HepG2 (cell line): ENCODE data around the gene CCDC38. TPM values are rescaled to one million over a fixed set of nuclear protein-coding genes. Genes with fewer than 3 reads are reported as not detected.
A peak's percentile ranks its signal among the peaks of the same experiment; 100 is the strongest.

Source experiments
- CC2D1A ChIP-seq: sonication (generic); formaldehyde crosslinking; IDR thresholded peaks from 2 replicates; pipeline ENCODE4 v1.8.1; 2023; ENCODE audit warnings: mild to moderate bottlenecking, missing genetic modification reagents
- ELF3 ChIP-seq: IDR thresholded peaks from 2 replicates; pipeline ENCODE4 v1.6.1; 2016; ENCODE audit warnings: missing genetic modification reagents, missing compliant biosample characterization
- FOXJ3 ChIP-seq: sonication (generic); formaldehyde crosslinking; IDR thresholded peaks from 2 replicates; pipeline ENCODE4 v1.4.0; 2020; ENCODE audit warnings: missing genetic modification reagents, mild to moderate bottlenecking, borderline replicate concordance
- FOXK1 ChIP-seq: sonication (generic); formaldehyde crosslinking; IDR thresholded peaks from 2 replicates; pipeline ENCODE4 v1.4.0; 2020; ENCODE audit warnings: low read depth, missing genetic modification reagents, borderline replicate concordance
- GATAD2A ChIP-seq: IDR thresholded peaks from 2 replicates; pipeline ENCODE4 v1.6.1; 2016
- MIER3 ChIP-seq: IDR thresholded peaks from 2 replicates; pipeline ENCODE4 v1.6.1; 2016; ENCODE audit warnings: missing compliant biosample characterization, borderline replicate concordance
- MXD4 ChIP-seq: IDR thresholded peaks from 2 replicates; pipeline ENCODE4 v1.6.1; 2016; ENCODE audit warnings: mild to moderate bottlenecking, missing biosample characterization, missing genetic modification reagents
- RAD21 ChIP-seq: fragments of 450-650 bp; formaldehyde crosslinking; IDR thresholded peaks from 2 replicates; pipeline ENCODE4 v1.5.0; 2020; ENCODE audit warnings: mild to moderate bottlenecking
- RARA ChIP-seq: IDR thresholded peaks from 2 replicates; pipeline ENCODE4 v1.6.1; 2016; ENCODE audit warnings: missing genetic modification reagents, missing compliant biosample characterization
- REPIN1 ChIP-seq: sonication (generic); formaldehyde crosslinking; IDR thresholded peaks from 2 replicates; pipeline ENCODE4 v1.8.0; 2022; ENCODE audit warnings: missing genetic modification reagents, low read depth, mild to moderate bottlenecking, borderline replicate concordance
- SALL1 ChIP-seq: sonication (generic); formaldehyde crosslinking; IDR thresholded peaks from 2 replicates; pipeline ENCODE4 v1.8.0; 2022; ENCODE audit warnings: mild to moderate bottlenecking, missing genetic modification reagents
- SAP130 ChIP-seq: IDR thresholded peaks from 2 replicates; pipeline ENCODE4 v1.6.1; 2016; ENCODE audit warnings: low read depth
- SOX5 ChIP-seq: IDR thresholded peaks from 2 replicates; pipeline ENCODE4 v1.6.1; 2016; ENCODE audit warnings: borderline replicate concordance
- ZC3H13 ChIP-seq: sonication (generic); formaldehyde crosslinking; IDR thresholded peaks from 2 replicates; pipeline ENCODE4 v1.8.1; 2023; ENCODE audit warnings: mild to moderate bottlenecking, missing genetic modification reagents, moderate library complexity
- ZFP90 ChIP-seq: sonication (generic); formaldehyde crosslinking; IDR thresholded peaks from 2 replicates; pipeline ENCODE4 v1.8.0; 2022; ENCODE audit warnings: missing genetic modification reagents, mild to moderate bottlenecking, inconsistent platforms, borderline replicate concordance
- ZKSCAN8 ChIP-seq: IDR thresholded peaks from 2 replicates; pipeline ENCODE4 v1.6.1; 2016; ENCODE audit warnings: borderline replicate concordance, missing genetic modification reagents, missing compliant biosample characterization
- ZMYM4 ChIP-seq: sonication (generic); formaldehyde crosslinking; IDR thresholded peaks from 2 replicates; pipeline ENCODE4 v1.8.1; 2023; ENCODE audit warnings: mild to moderate bottlenecking, missing genetic modification reagents
- ZNF331 ChIP-seq: sonication (generic); formaldehyde crosslinking; IDR thresholded peaks from 2 replicates; pipeline ENCODE4 v1.4.0; 2020; ENCODE audit warnings: missing genetic modification reagents
- ZNF44 ChIP-seq: sonication (generic); formaldehyde crosslinking; IDR thresholded peaks from 2 replicates; pipeline ENCODE4 v1.5.1; 2020; ENCODE audit warnings: mild to moderate bottlenecking, missing genetic modification reagents
- ZNF839 ChIP-seq: sonication (generic); formaldehyde crosslinking; IDR thresholded peaks from 2 replicates; pipeline ENCODE4 v1.4.0; 2020; ENCODE audit warnings: missing genetic modification reagents, mild to moderate bottlenecking, borderline replicate concordance
- polyA plus RNA-seq, 8 experiments: library from polyadenylated mRNA; depleted of rRNA in 3 of 8; stranded (reverse) in 7 of 8; unstranded in 1 of 8; fragments of >200 nt; fragmentation: Illumina TruSeq in 4 of 8; extraction: Trizol in 4 of 8; gene quantifications; 2 replicates each; pipeline versions ENCODE4 v1.2.1 to v1.2.3, GENCODE V29; 2011 to 2016; ENCODE audit warnings: low read depth in 4 of 8, missing spikeins in 1 of 8, mixed read lengths in 1 of 8; ENCODE audit not compliant: insufficient read depth in 1 of 8
- total RNA-seq, 5 experiments: library from RNA; depleted of rRNA; stranded (reverse); fragments of >200 nt; fragmentation: Illumina TruSeq; extraction: Trizol; gene quantifications; 2 replicates each; pipeline ENCODE4 v1.2.3, GENCODE V29; 2016; ENCODE audit warnings: low read depth in 1 of 5
- TF ChIP-seq, protein P1 (sequence below): sonication (generic); formaldehyde crosslinking; IDR thresholded peaks from 2 replicates; pipeline ENCODE4 v1.4.0; 2020; ENCODE audit warnings: missing genetic modification reagents
- TF ChIP-seq, protein P2 (sequence below): sonication (generic); formaldehyde crosslinking; IDR thresholded peaks from 2 replicates; pipeline ENCODE4 v1.5.0; 2020; ENCODE audit warnings: mild to moderate bottlenecking, missing genetic modification reagents, moderate library complexity
- TF ChIP-seq, protein P3 (sequence below): sonication (generic); formaldehyde crosslinking; IDR thresholded peaks from 2 replicates; pipeline ENCODE4 v1.4.0; 2020; ENCODE audit warnings: missing genetic modification reagents, borderline replicate concordance
- TF ChIP-seq, protein P4 (sequence below): sonication (generic); formaldehyde crosslinking; IDR thresholded peaks from 2 replicates; pipeline ENCODE4 v1.4.0; 2020; ENCODE audit warnings: missing genetic modification reagents

The CCDC38 gene
- total and polyA plus RNA-seq, 2 of the 13 experiments (the other 11 are each of a cell fraction or from before 2014, with no cell fraction given): 0.24 to 0.32 TPM

DNA sequence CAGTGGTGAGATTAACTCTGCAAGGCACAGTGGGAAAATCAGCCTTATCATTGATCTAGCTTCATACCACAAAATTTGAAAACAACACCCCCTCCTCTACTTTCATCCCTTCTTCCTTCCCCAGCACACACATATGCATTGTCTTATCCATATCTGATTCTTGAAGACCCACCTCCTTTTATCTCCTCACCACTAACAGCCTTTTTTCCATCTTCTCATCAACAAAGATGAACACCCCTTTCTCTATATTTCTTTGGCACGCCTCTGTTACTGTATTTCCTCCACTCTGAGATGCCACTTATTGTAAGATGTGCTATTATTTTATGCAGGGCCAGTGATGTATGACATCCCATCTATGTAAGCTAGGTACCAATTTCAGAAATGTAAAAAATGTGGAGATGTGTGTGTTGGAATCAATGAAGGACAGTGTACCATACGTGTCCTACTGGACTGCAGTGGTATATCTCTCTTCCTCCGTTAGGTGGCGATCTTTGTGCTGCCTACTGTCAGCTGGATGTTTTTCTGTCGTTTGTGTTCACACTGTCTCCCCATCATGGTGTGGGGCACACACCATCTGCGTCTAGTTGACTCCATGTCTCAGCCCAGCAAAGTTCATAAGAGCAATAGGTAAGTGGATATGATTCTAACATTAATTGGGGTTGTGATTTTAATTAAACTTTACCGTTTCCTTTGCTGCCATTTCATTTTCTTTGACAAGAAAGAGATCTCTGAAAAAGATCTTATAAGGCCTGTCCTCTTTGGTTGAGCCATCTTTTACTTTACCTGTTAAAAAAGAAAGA lies 24.0 kb downstream of the CCDC38 start (continued):
- TF ChIP-seq FOXK1 (CRISPR knock-in tag) (0 out of 2 replicates have a peak, but pooled peaks have one; percentile 27), MXD4 (CRISPR knock-in tag) (no peak), ZNF839 (CRISPR knock-in tag) (no peak), RAD21 (peak; percentile 88), ZNF44 (CRISPR knock-in tag) (no peak), MIER3 (0 out of 2 replicates have a peak, but pooled peaks have one; percentile 44), FOXJ3 (CRISPR knock-in tag) (no peak), ZNF331 (CRISPR knock-in tag) (peak; percentile 38; the same call in 1 of the 2 replicates), SOX5 (CRISPR knock-in tag) (0 out of 2 replicates have a peak, but pooled peaks have one; percentile 8), RARA (CRISPR knock-in tag) (0 out of 2 replicates have a peak, but pooled peaks have one; percentile 25), GATAD2A (peak; percentile 59; the same call in 1 of the 2 replicates), CC2D1A (no peak), REPIN1 (CRISPR knock-in tag) (no peak), ZC3H13 (CRISPR knock-in tag) (no peak), ZKSCAN8 (0 out of 2 replicates have a peak, but pooled peaks have one; percentile 23), SALL1 (CRISPR knock-in tag) (peak; percentile 52; the same call in 1 of the 2 replicates), ELF3 (CRISPR knock-in tag) (0 out of 2 replicates have a peak, but pooled peaks have one; percentile 16), SAP130 (CRISPR knock-in tag) (0 out of 2 replicates have a peak, but pooled peaks have one; percentile 27), ZFP90 (no peak), ZMYM4 (CRISPR knock-in tag) (peak; percentile 62; the same call in 1 of the 2 replicates)
- TF ChIP-seq, protein P1, sequence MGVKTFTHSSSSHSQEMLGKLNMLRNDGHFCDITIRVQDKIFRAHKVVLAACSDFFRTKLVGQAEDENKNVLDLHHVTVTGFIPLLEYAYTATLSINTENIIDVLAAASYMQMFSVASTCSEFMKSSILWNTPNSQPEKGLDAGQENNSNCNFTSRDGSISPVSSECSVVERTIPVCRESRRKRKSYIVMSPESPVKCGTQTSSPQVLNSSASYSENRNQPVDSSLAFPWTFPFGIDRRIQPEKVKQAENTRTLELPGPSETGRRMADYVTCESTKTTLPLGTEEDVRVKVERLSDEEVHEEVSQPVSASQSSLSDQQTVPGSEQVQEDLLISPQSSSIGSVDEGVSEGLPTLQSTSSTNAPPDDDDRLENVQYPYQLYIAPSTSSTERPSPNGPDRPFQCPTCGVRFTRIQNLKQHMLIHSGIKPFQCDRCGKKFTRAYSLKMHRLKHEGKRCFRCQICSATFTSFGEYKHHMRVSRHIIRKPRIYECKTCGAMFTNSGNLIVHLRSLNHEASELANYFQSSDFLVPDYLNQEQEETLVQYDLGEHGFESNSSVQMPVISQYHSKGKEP (CRISPR knock-in tag): no peak
- TF ChIP-seq, protein P2, sequence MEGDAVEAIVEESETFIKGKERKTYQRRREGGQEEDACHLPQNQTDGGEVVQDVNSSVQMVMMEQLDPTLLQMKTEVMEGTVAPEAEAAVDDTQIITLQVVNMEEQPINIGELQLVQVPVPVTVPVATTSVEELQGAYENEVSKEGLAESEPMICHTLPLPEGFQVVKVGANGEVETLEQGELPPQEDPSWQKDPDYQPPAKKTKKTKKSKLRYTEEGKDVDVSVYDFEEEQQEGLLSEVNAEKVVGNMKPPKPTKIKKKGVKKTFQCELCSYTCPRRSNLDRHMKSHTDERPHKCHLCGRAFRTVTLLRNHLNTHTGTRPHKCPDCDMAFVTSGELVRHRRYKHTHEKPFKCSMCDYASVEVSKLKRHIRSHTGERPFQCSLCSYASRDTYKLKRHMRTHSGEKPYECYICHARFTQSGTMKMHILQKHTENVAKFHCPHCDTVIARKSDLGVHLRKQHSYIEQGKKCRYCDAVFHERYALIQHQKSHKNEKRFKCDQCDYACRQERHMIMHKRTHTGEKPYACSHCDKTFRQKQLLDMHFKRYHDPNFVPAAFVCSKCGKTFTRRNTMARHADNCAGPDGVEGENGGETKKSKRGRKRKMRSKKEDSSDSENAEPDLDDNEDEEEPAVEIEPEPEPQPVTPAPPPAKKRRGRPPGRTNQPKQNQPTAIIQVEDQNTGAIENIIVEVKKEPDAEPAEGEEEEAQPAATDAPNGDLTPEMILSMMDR (CRISPR knock-in tag): peak; percentile 96
- TF ChIP-seq, protein P3, sequence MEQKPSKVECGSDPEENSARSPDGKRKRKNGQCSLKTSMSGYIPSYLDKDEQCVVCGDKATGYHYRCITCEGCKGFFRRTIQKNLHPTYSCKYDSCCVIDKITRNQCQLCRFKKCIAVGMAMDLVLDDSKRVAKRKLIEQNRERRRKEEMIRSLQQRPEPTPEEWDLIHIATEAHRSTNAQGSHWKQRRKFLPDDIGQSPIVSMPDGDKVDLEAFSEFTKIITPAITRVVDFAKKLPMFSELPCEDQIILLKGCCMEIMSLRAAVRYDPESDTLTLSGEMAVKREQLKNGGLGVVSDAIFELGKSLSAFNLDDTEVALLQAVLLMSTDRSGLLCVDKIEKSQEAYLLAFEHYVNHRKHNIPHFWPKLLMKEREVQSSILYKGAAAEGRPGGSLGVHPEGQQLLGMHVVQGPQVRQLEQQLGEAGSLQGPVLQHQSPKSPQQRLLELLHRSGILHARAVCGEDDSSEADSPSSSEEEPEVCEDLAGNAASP (CRISPR knock-in tag): 0 out of 2 replicates have a peak, but pooled peaks have one; percentile 34
- TF ChIP-seq, protein P4, sequence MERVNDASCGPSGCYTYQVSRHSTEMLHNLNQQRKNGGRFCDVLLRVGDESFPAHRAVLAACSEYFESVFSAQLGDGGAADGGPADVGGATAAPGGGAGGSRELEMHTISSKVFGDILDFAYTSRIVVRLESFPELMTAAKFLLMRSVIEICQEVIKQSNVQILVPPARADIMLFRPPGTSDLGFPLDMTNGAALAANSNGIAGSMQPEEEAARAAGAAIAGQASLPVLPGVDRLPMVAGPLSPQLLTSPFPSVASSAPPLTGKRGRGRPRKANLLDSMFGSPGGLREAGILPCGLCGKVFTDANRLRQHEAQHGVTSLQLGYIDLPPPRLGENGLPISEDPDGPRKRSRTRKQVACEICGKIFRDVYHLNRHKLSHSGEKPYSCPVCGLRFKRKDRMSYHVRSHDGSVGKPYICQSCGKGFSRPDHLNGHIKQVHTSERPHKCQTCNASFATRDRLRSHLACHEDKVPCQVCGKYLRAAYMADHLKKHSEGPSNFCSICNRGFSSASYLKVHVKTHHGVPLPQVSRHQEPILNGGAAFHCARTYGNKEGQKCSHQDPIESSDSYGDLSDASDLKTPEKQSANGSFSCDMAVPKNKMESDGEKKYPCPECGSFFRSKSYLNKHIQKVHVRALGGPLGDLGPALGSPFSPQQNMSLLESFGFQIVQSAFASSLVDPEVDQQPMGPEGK (CRISPR knock-in tag): peak; percentile 26; the same call in 1 of the 2 replicates
